MCF 10A (cell line): Measurements from ENCODE around the gene PISD. TPM values are rescaled to one million over a fixed set of nuclear protein-coding genes. Genes with fewer than 3 reads are reported as not detected.

ENCODE experiments used
- BruUV-seq: library from RNA; stranded (reverse); fragments of 400-500 nt; replicated peaks from 2 replicates; lab custom pipeline; 2021; lab: Mats Ljungman, UMichigan
- CTCF ChIA-PET: fragments of 300-600 bp; sonication (Branson Sonifier 250); formaldehyde crosslinking; extraction: SDS; loops from one replicate; lab custom pipeline; 2021; ENCODE audit warnings: antibody characterized with exemption, inconsistent platforms; lab: Yijun Ruan, JAX
- POLR2A ChIA-PET: fragments of 300-600, 350-650 bp; sonication (Branson Sonifier 250); formaldehyde crosslinking; extraction: SDS; loops from one replicate; lab custom pipeline; 2020; ENCODE audit warnings: antibody characterized with exemption, inconsistent platforms; lab: Yijun Ruan, JAX
- DNase-seq: peaks from one replicate; pipeline ENCODE4 v3.0.0-alpha.2; 2018; ENCODE audit not compliant: unreplicated experiment
- H3K27ac Mint-ChIP-seq: one replicate; pipeline ENCODE4 v1.8.0; 2022; ENCODE audit warnings: mild to moderate bottlenecking, low read depth, mixed read lengths; ENCODE audit not compliant: unreplicated experiment
- H3K27me3 Mint-ChIP-seq: one replicate; pipeline ENCODE4 v1.8.0; 2022; ENCODE audit warnings: mixed read lengths; ENCODE audit not compliant: insufficient read depth, unreplicated experiment
- H3K36me3 Mint-ChIP-seq: one replicate; pipeline ENCODE4 v1.8.0; 2022; ENCODE audit warnings: mild to moderate bottlenecking, moderate library complexity, mixed read lengths; ENCODE audit not compliant: insufficient read depth, unreplicated experiment
- H3K4me1 Mint-ChIP-seq: one replicate; pipeline ENCODE4 v1.8.0; 2022; ENCODE audit warnings: mixed read lengths; ENCODE audit not compliant: insufficient read depth, unreplicated experiment
- H3K4me3 Mint-ChIP-seq: one replicate; pipeline ENCODE4 v1.8.0; 2022; ENCODE audit warnings: mild to moderate bottlenecking, moderate library complexity, mixed read lengths; ENCODE audit not compliant: unreplicated experiment
- H3K9me3 Mint-ChIP-seq: one replicate; pipeline ENCODE4 v1.8.0; 2022; ENCODE audit warnings: mixed read lengths; ENCODE audit not compliant: unreplicated experiment
- intact Hi-C: fragments of 100-400 bp; cut with micrococcal nuclease; formaldehyde crosslinking; loops from 2 replicates; pipeline ENCODE4 v1.14.1; 2022
- total RNA-seq: library from RNA; stranded (reverse); gene quantifications from 2 replicates; pipeline ENCODE4 v1.2.3, GENCODE V29; 2022
- TF ChIP-seq, protein P1 (sequence below): fragments of 200-600 bp; IDR thresholded peaks from one replicate; pipeline ENCODE4 v1.8.0; 2022; ENCODE audit warnings: antibody characterized with exemption, mild to moderate bottlenecking; ENCODE audit not compliant: unreplicated experiment

The PISD gene
- total RNA-seq, 1 experiment from 2014 or later = 48.2 TPM

GRCh38 chr22:31621507-31622124, 40.4 kb downstream of the PISD start:
- CTCF ChIA-PET = no interaction called here
- Mint-ChIP-seq H3K9me3 (no peaks in the 10 kb centered on the region), H3K27me3 (no peaks in the 10 kb centered on the region), H3K27ac (no peak overlapping the region), H3K4me3 (no peak overlapping the region), H3K4me1 (no peaks in the 10 kb centered on the region), H3K36me3 (peaks cover 66% of the 10 kb centered on the region)
- intact Hi-C loops = no loop called here
- BruUV-seq = no TSS peak
- POLR2A ChIA-PET = no interaction called here
- TF ChIP-seq, protein P1, sequence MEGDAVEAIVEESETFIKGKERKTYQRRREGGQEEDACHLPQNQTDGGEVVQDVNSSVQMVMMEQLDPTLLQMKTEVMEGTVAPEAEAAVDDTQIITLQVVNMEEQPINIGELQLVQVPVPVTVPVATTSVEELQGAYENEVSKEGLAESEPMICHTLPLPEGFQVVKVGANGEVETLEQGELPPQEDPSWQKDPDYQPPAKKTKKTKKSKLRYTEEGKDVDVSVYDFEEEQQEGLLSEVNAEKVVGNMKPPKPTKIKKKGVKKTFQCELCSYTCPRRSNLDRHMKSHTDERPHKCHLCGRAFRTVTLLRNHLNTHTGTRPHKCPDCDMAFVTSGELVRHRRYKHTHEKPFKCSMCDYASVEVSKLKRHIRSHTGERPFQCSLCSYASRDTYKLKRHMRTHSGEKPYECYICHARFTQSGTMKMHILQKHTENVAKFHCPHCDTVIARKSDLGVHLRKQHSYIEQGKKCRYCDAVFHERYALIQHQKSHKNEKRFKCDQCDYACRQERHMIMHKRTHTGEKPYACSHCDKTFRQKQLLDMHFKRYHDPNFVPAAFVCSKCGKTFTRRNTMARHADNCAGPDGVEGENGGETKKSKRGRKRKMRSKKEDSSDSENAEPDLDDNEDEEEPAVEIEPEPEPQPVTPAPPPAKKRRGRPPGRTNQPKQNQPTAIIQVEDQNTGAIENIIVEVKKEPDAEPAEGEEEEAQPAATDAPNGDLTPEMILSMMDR = no peak
- DNase-seq = no peak

DNA sequence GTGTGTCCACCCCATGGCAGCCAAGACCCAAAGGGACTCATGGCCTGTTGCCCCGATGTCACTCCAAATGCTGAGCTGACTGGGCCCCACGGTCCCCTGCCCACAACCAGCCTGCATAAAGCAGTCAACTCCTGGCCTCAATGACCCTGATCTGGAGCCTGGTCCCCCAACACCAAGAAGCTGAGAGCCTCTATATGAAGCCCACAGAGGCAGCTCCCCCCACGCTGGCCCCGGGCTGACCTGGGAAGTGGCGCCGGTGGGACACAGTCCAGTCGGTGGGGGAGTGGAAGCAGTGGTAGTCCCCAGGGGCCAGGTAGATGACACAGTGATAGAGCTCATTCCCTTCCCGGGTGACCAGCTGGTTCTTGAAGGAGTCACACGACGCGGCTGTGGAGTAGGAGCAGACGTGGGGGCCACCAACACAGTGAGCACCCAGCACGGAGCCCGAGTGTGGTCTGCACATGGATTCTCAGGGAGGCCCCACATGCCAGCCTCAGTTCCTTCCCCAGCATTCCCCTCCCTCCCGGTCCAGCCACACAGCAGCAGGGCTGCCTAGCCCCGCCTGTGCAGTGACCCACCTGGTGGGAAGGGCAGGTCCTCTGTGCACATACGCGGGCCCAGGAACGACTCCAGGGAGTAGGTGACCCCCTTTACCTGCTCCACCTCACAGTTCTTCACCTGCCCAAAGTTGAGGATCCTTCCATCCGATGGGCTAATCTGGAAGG, 41.1 kb downstream of the PISD start:
- CTCF ChIA-PET = interaction anchor here (0.7 to 1.8 kb wide), 4 partner anchors 11 to 56 kb away, joined by 3 to 5 read pairs (median 4); no protein-coding TSS in a partner anchor
- TF ChIP-seq, protein P1 = no peak
- POLR2A ChIA-PET = no interaction called here
- no TSS peak for BruUV-seq
- H3K9me3 Mint-ChIP-seq = no peaks in the 10 kb centered on the region
- no peak overlapping the region for H3K4me3 Mint-ChIP-seq
- no peak for DNase-seq
- H3K27me3 Mint-ChIP-seq = no peaks in the 10 kb centered on the region
- intact Hi-C loops = no loop called here
- peaks cover 65% of the 10 kb centered on the region for H3K36me3 Mint-ChIP-seq
- no peaks in the 10 kb centered on the region for H3K4me1 Mint-ChIP-seq
- H3K27ac Mint-ChIP-seq = no peak overlapping the region

GRCh38 chr22:31619611-31620300, 42.3 kb downstream of the PISD start:
- ChIA-PET CTCF (interaction anchor here (0.7 to 1.8 kb wide), 5 partner anchors 12 to 59 kb away, joined by 3 to 5 read pairs (median 3); no protein-coding TSS in a partner anchor), POLR2A (no interaction called here)
- TF ChIP-seq, protein P1 = no peak
- Mint-ChIP-seq H3K9me3 (no peaks in the 10 kb centered on the region), H3K27ac (no peak overlapping the region), H3K36me3 (peaks cover 58% of the 10 kb centered on the region), H3K27me3 (no peaks in the 10 kb centered on the region), H3K4me3 (no peak overlapping the region), H3K4me1 (no peaks in the 10 kb centered on the region)
- DNase-seq = no peak
- intact Hi-C loops = no loop called here
- no TSS peak for BruUV-seq
